NCI-H128 (cell line): ENCODE data around the gene SOSTDC1.
"Not testable (repeated sequence)": the region's sequence is repeated elsewhere in the genome, so short reads cannot be mapped to it uniquely, and the experiment has no call there.

Experiments used
- DNase-seq: peaks from one replicate; lab custom pipeline; 2025; ENCODE audit not compliant: unreplicated experiment; lab: John Stamatoyannopoulos, UW

Gene SOSTDC1, protein sequence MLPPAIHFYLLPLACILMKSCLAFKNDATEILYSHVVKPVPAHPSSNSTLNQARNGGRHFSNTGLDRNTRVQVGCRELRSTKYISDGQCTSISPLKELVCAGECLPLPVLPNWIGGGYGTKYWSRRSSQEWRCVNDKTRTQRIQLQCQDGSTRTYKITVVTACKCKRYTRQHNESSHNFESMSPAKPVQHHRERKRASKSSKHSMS

DNA sequence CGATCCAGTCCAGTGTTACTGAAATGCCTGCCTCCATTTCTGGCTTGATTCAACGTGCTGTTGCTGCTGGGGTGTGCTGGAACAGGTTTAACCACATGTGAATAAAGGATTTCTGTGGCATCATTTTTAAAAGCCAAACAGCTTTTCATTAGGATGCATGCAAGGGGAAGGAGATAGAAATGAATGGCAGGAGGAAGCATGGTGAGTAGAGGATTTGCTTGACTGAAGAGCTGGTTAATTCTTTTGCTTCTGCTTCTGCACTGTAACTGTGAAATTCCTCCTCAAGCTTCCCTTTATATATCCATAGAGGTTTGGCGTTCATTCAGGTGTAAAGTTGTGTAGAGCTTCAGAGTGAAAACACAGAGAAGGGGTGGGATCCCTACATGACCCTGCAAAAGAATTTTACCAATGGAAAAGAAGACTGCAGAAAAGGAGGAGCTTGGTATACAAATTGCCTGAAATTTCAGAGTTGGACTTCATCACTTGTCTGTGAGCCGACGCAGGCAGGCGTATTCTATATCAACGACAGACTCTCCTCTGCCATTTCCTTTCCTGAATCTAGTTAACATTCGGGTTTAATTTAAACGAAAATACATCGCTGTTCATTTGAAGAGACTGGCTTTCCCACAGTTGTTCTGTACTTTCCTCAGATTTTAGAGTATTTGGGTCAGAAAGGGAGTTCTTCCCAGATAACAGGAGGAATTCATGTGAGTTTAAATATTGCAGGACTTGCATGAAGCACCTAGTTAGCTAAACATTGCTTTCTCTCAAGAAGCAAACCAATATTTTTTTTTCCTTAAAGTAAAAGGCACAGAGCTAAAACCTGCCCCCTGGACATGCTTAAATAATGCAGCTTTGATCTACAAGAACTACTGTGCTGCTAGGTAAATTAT is at the start of gene SOSTDC1:
SOSTDC1 (minus strand) TSS at position 270 of the 893 bp plus-strand sequence; CDS start at position 200, 70 bp downstream.
- no peak for DNase-seq

GRCh38 chr7:16514729-16515128 is 49.2 kb upstream of the SOSTDC1 start:
- no peak for DNase-seq

GRCh38 chr7:16514271-16514670 is 48.7 kb upstream of the SOSTDC1 start:
- no peak for DNase-seq

GRCh38 chr7:16512097-16512496 is 46.6 kb upstream of the SOSTDC1 start:
- no peak for DNase-seq

- DNase-seq, result no peak
Observed at GRCh38 chr7:16511314-16511713, 45.8 kb upstream of the SOSTDC1 start.

GRCh38 chr7:16509829-16510228 is 44.3 kb upstream of the SOSTDC1 start:
- DNase-seq, result no peak

DNA sequence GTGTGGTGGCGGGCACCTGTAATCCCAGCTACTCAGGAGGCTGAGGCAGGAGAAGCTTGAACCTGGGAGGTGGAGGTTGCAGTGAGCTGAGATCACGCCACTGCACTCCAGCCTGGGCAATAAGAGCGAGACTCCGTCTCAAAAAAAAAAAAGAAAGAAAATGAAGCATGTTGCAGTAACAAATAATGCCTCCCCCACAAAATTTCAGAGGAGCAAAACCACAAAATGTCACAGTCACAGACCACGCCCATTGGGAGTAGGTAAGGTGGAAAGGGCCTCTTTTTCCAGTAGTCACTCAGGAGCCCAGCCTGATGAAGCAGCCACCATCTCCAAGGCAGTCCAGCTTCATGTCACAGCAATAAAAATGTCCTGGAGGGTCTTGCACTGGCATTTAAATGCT is 40.9 kb upstream of the SOSTDC1 start:
- DNase-seq, result not testable (repeated sequence)

DNA sequence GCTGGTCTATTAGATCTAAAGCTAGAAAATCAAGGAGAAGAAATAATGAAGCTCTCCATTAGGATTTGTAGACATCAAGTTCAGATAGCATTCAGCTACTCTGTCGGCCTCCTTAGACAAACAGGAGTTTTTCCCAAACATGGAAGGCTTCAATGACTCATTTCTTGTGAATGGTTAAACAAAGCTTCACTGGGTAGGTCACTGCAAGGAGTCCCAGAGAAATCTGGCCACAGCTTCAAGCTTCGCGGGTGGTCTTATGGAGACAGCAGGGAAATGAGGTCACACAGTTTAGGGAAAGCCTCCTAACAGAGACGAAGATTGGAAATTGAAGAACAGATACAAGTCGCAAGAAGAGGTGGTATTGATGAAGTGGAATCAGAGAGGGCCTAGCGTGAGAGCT is 38.5 kb upstream of the SOSTDC1 start:
- no peak for DNase-seq

GRCh38 chr7:16502303-16502702 is 36.8 kb upstream of the SOSTDC1 start:
- DNase-seq, result no peak

DNA sequence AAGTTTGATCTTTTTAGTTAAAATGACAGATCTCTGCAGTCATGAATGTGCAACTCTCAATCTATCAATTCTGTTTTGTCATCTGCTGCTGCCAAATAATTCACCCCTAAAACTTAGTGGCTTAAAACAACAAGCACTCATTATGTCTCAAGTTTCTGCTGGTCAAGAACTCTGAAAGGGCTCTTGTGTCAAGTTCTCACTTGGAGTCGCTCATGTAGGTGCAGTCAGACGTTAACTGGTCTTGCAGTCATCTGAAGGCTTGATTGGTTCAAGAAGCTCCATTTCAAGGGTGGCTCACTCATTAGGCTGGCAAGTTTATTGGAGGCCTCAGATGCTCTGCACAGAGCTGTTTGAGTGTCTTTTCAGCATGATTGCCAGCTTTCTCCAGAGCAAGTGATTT is 32.6 kb upstream of the SOSTDC1 start:
- DNase-seq, result no peak

DNA sequence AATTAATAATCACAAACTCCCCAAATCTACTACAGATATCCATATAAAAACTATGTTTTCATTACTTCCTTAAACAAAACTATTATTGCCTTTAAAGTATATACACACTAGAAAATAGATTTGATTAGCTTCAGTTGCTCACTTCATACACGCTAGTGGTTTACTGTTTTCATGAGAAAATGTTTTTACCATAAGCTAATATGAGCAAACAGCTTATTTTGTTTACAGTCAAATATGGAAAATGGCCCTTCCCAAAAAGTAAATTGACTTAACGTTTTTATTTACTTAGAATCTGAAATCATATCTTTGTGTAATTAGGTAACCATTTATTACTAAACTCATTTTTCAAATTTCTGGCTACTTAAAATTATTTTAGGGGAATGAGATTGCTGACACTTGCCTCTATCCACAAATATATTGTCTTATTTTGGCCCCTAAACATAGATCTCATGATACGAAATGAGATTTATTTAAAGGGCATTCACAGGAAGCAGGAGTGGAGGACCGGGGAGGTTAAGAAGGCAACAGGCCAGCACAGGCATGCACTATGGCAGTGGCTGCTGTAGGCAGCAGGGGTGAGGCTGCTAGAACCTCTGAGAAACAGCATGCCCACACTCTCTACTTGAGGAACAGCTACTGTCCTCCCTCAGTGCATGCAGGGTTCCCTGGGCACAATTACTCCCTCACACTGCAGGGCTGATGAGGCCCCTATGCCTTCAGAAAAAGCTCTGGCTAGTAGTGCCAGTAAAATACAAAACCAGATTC is 29.6 kb upstream of the SOSTDC1 start:
- DNase-seq, result no peak

DNA sequence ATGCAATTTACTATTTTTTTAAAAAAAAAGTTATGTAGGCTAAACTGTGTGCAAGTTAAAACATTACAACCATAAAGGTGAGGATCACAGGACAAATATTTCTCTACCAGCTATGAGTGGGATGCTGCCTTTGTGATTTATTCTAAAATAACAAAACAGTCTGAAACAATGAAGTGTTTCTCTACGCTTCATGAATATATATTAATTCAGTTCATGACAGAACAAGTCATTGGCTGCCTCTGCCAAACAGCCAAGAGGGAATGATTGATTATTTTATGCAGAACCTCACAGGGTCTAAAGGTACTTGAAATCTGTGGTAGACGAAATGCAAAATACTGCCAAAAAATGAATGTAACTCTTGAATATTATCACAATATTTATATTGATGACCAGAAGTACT is 29.0 kb upstream of the SOSTDC1 start:
- DNase-seq, result no peak

GRCh38 chr7:16493266-16493665 is 27.7 kb upstream of the SOSTDC1 start:
- DNase-seq, result no peak

GRCh38 chr7:16492513-16493062 is 27.1 kb upstream of the SOSTDC1 start:
- no peak for DNase-seq

DNA sequence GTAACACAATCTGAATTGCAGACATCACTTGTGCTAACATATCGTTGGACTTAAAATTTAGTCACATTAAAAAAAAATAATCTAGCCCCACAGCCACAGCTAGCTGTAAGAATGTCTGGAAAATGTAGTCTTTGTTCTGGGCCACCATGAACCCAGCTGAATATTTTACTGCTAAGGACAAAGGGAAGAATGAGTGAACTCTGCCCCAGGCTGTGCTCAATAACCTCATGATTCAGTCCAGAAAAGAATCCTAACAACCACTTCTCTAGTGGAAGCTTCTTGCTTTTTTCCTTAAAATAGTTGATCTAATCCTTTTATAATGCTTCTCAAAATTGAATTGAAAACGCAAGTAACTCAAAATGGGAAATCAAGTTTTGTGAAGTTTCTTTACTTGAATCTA is 25.6 kb upstream of the SOSTDC1 start:
- no peak for DNase-seq

DNA sequence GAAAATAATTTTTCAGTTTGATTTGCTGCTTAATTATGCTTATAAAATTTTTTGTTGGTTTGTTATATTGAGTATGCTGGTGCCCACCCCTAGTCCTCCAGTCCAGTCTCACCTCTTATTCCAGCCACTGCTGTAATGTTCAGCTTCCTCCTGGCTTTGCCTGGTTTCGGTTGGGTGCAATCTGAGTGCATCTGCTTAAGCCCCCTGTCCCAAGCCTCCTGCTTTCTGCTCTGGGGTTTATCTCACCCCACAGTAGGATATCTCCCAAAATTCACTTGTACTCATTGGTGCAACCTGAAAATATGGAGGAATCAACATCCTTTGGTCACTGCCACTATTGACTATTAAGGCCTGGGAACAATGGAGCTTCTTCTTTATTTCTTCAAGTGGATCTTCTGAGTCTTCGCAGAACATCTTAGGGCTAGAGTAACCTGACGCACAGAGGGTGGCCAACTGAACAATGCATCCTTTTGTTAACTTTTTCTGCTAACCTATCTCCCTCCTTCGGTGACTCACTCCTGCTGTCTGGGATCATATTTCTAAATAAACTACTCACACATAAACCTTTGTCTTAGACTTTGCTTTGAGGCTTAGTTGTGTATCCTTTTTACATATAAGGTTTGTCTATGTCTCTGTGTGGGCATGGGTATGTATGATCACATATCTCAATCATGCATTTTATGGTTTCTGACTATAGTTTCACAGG is 19.1 kb upstream of the SOSTDC1 start:
- DNase-seq, result peak; percentile 2

- DNase-seq, result no peak
Observed at GRCh38 chr7:16479591-16479990, 14.1 kb upstream of the SOSTDC1 start.

DNA sequence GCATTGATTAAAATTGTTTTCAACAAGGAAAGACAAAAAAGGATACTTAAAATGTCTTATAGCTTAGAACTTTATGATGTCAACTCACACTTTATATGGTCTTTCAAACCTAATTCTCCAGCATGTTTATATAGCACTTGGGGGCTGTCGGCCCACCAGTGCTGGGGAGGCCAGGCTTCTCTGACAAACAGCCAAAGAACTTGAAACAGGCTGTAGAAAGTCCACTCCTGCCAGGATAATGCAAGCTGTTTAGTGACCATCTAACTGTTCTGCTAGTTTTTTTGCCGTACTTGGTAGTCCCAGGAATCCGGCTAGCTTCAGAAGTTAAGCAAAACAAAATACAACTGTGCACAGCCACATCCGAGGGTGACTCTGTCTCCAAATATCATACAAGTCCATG is 13.6 kb upstream of the SOSTDC1 start:
- no peak for DNase-seq

DNA sequence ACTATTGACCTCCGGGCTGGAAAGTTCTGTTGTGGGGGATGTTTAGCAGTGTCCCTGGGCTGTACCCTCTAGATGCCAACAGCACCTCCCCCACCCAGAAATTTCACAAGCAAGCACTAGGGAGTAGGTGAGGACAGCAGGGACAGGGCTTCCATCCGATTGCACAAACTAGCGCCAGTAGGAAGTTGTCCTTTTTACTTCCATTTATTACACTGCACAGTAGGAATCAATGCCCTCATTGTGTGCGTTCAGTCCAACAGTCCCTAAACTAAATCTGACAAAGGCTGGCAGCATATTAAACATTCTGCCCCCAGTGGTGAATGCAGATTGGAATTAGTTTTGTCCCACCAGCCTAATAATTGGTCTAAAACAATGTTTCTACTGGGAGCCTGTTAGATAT is 6.4 kb upstream of the SOSTDC1 start:
- no peak for DNase-seq

GRCh38 chr7:16463949-16464715 is 1.4 kb downstream of the SOSTDC1 start:
- no peak for DNase-seq
